MCF 10A (cell line): Measurements from ENCODE around the gene FA2H. TPM values are rescaled to one million over a fixed set of nuclear protein-coding genes. Genes with fewer than 3 reads are reported as not detected.

Experiments
- BruUV-seq: library from RNA; stranded (reverse); fragments of 400-500 nt; replicated peaks from 2 replicates; lab custom pipeline; 2021; lab: Mats Ljungman, UMichigan
- CTCF ChIA-PET: fragments of 300-600 bp; sonication (Branson Sonifier 250); formaldehyde crosslinking; extraction: SDS; loops from one replicate; lab custom pipeline; 2021; ENCODE audit warnings: antibody characterized with exemption, inconsistent platforms; lab: Yijun Ruan, JAX
- POLR2A ChIA-PET: fragments of 300-600, 350-650 bp; sonication (Branson Sonifier 250); formaldehyde crosslinking; extraction: SDS; loops from one replicate; lab custom pipeline; 2020; ENCODE audit warnings: antibody characterized with exemption, inconsistent platforms; lab: Yijun Ruan, JAX
- DNase-seq: peaks from one replicate; pipeline ENCODE4 v3.0.0-alpha.2; 2018; ENCODE audit not compliant: unreplicated experiment
- H3K27ac Mint-ChIP-seq: one replicate; pipeline ENCODE4 v1.8.0; 2022; ENCODE audit warnings: mild to moderate bottlenecking, low read depth, mixed read lengths; ENCODE audit not compliant: unreplicated experiment
- H3K27me3 Mint-ChIP-seq: one replicate; pipeline ENCODE4 v1.8.0; 2022; ENCODE audit warnings: mixed read lengths; ENCODE audit not compliant: insufficient read depth, unreplicated experiment
- H3K36me3 Mint-ChIP-seq: one replicate; pipeline ENCODE4 v1.8.0; 2022; ENCODE audit warnings: mild to moderate bottlenecking, moderate library complexity, mixed read lengths; ENCODE audit not compliant: insufficient read depth, unreplicated experiment
- H3K4me1 Mint-ChIP-seq: one replicate; pipeline ENCODE4 v1.8.0; 2022; ENCODE audit warnings: mixed read lengths; ENCODE audit not compliant: insufficient read depth, unreplicated experiment
- H3K4me3 Mint-ChIP-seq: one replicate; pipeline ENCODE4 v1.8.0; 2022; ENCODE audit warnings: mild to moderate bottlenecking, moderate library complexity, mixed read lengths; ENCODE audit not compliant: unreplicated experiment
- H3K9me3 Mint-ChIP-seq: one replicate; pipeline ENCODE4 v1.8.0; 2022; ENCODE audit warnings: mixed read lengths; ENCODE audit not compliant: unreplicated experiment
- intact Hi-C: fragments of 100-400 bp; cut with micrococcal nuclease; formaldehyde crosslinking; loops from 2 replicates; pipeline ENCODE4 v1.14.1; 2022
- total RNA-seq: library from RNA; stranded (reverse); gene quantifications from 2 replicates; pipeline ENCODE4 v1.2.3, GENCODE V29; 2022
- TF ChIP-seq, protein P1 (sequence below): fragments of 200-600 bp; IDR thresholded peaks from one replicate; pipeline ENCODE4 v1.8.0; 2022; ENCODE audit warnings: antibody characterized with exemption, mild to moderate bottlenecking; ENCODE audit not compliant: unreplicated experiment

The FA2H gene
- total RNA-seq, 1 experiment from 2014 or later = not detected

DNA sequence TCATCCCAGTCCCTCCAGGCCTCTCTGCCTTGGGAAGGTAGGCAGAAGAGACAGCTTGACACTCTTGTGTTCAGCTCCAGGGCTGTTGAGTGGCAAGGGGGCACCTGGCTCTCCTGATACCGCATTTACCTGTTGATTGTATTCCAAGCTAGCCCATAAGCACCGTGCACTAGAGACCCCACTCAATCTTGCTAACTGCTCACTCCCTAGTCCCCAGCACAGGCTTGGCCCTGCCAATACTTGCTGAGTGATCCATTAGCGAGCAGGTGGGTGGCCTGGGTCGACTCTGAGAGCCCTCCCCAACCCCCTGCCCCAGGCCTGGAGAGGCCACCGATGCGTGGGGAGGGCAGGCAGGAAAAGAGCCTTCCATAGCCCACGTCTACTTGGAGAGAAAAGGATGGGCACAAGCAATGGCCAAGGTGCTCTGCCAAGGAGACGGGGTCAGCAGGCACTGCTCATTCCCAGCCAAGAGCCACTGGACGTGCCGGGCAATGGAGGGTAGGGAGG lies 29.5 kb downstream of the FA2H start:
- ChIA-PET CTCF (interaction anchor here (1.1 kb wide), 1 partner anchor 66 kb away, joined by 3 read pairs; no protein-coding TSS in a partner anchor), POLR2A (no interaction called here)
- no peaks in the 10 kb centered on the region for H3K9me3 Mint-ChIP-seq
- TF ChIP-seq, protein P1, sequence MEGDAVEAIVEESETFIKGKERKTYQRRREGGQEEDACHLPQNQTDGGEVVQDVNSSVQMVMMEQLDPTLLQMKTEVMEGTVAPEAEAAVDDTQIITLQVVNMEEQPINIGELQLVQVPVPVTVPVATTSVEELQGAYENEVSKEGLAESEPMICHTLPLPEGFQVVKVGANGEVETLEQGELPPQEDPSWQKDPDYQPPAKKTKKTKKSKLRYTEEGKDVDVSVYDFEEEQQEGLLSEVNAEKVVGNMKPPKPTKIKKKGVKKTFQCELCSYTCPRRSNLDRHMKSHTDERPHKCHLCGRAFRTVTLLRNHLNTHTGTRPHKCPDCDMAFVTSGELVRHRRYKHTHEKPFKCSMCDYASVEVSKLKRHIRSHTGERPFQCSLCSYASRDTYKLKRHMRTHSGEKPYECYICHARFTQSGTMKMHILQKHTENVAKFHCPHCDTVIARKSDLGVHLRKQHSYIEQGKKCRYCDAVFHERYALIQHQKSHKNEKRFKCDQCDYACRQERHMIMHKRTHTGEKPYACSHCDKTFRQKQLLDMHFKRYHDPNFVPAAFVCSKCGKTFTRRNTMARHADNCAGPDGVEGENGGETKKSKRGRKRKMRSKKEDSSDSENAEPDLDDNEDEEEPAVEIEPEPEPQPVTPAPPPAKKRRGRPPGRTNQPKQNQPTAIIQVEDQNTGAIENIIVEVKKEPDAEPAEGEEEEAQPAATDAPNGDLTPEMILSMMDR = no peak
- H3K4me1 Mint-ChIP-seq = peaks cover 23% of the 10 kb centered on the region
- no peak for DNase-seq
- H3K27me3 Mint-ChIP-seq = no peaks in the 10 kb centered on the region
- H3K27ac Mint-ChIP-seq = no peak overlapping the region
- H3K4me3 Mint-ChIP-seq = no peak overlapping the region
- intact Hi-C loops = no loop called here
- H3K36me3 Mint-ChIP-seq = no peaks in the 10 kb centered on the region
- BruUV-seq = no TSS peak

DNA sequence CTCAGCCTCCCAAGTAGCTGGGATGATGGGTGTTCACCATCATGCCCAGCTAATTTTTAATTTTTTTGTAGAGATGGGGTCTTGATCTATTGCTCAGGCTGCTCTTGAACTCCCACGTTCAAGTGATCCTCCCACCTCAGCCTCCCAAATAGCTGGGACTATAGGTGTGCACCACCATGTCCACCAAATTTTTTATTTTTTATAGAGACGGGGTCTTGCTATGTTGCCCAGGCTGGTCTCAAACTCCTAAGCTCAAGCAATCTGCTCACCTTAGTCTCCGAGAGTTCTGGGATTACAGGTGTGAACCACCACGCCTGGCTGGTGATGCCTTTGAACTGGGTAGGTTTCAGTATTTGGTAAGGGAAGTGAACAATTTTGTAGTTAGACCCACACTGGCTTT lies 30.1 kb downstream of the FA2H start:
- ChIA-PET CTCF (interaction anchor here (0.7 to 1.3 kb wide), 4 partner anchors 27 to 118 kb away, joined by 3 to 7 read pairs (median 3); no protein-coding TSS in a partner anchor), POLR2A (interaction anchor here (0.8 to 1.0 kb wide), 2 partner anchors 30 to 44 kb away, joined by 4 read pairs; partner anchors contain the start of genes FA2H and MLKL)
- H3K27ac Mint-ChIP-seq = peak overlapping the region; percentile 92
- no peaks in the 10 kb centered on the region for H3K36me3 Mint-ChIP-seq
- intact Hi-C loops = no loop called here
- H3K4me3 Mint-ChIP-seq = peak overlapping the region; percentile 64
- no peak for DNase-seq
- H3K4me1 Mint-ChIP-seq = peaks cover 29% of the 10 kb centered on the region
- BruUV-seq = no TSS peak
- TF ChIP-seq, protein P1 = no peak
- no peaks in the 10 kb centered on the region for H3K9me3 Mint-ChIP-seq
- H3K27me3 Mint-ChIP-seq = no peaks in the 10 kb centered on the region

DNA sequence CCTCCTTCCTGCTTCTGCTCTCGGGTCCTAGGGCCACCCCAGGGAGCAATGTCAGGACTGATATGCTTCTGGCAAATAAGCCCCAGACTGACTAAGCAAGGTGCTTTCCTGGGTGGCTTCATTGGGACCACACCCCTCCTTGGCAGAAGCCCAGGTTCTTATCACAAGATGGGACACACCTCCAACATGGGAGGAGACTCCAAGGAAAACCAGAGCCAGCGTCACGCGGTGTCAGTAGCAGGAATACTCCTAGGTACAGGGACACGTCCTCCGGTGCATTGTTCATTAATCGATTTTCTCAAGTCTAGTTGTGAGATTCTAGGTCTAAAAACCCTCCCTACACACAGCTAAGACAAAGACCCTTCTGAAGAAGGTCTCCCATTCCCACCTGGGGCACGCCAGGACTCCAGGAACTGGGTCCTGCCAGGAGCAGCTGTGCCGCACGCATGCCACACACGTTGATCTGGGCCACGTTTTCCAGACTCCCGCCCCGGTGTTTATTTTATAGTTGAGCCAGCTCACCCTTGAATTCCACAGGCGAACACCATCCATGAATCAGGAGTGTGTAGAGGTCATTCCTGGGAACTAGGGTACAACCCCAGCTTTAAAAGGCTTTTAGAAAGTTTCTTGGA lies 30.8 kb downstream of the FA2H start:
- ChIA-PET POLR2A (interaction anchor here (0.8 to 1.0 kb wide), 2 partner anchors 31 to 43 kb away, joined by 4 read pairs; partner anchors contain the start of genes FA2H and MLKL), CTCF (interaction anchor here (0.7 to 1.3 kb wide), 5 partner anchors 28 to 119 kb away, joined by 3 to 7 read pairs (median 3); no protein-coding TSS in a partner anchor)
- TF ChIP-seq, protein P1 = no peak
- intact Hi-C loops = no loop called here
- DNase-seq = peak; percentile 94
- peak overlapping the region; percentile 64 for H3K4me3 Mint-ChIP-seq
- no peaks in the 10 kb centered on the region for H3K27me3 Mint-ChIP-seq
- peaks cover 33% of the 10 kb centered on the region for H3K4me1 Mint-ChIP-seq
- H3K27ac Mint-ChIP-seq = peak overlapping the region; percentile 92
- H3K9me3 Mint-ChIP-seq = no peaks in the 10 kb centered on the region
- no peaks in the 10 kb centered on the region for H3K36me3 Mint-ChIP-seq
- no TSS peak for BruUV-seq

DNA sequence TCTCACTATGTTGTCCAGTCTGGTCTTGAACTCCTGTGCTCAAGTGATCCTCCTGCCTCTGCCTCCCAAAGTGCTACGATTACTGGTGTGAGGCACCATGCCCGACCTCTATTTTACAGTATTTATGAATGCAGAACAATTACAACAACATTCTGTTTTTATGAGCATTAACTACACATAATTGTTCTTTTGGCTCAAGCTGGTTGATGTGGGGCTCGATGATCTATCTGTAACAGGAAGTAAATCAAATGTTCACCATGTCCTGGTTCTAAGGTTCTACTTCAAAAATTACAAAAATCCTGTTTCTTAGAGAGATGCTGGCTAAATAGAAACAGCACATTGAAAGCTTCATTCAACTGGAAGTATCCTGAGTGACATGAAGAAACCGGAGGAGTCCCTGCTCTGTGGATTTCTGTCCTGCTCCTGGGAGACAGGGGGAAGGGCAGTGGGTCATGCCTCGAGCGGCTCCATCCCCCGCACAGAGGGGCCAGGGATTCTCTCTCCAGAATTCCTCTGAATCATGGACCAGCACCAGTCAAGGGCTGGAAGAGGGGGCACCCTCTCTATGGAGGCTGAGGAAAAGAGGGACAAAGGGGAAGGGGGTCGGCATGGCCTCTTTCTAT lies 31.5 kb downstream of the FA2H start:
- TF ChIP-seq, protein P1 = no peak
- Mint-ChIP-seq H3K4me1 (peaks cover 38% of the 10 kb centered on the region), H3K36me3 (no peaks in the 10 kb centered on the region), H3K9me3 (no peaks in the 10 kb centered on the region), H3K4me3 (peak overlapping the region; percentile 64), H3K27ac (peak overlapping the region; percentile 92), H3K27me3 (no peaks in the 10 kb centered on the region)
- POLR2A ChIA-PET = interaction anchor here (1.0 kb wide), 1 partner anchor 42 kb away, joined by 4 read pairs; the partner anchor contains the start of gene MLKL
- CTCF ChIA-PET = interaction anchor here (1.1 kb wide), 1 partner anchor 119 kb away, joined by 3 read pairs; no protein-coding TSS in a partner anchor
- intact Hi-C loops = no loop called here
- BruUV-seq = TSS peak; percentile 76
- DNase-seq = peak; percentile 22
